ENCODE results near the gene SMIM38. TPM values are rescaled to one million over a fixed set of nuclear protein-coding genes. Genes with fewer than 3 reads are reported as not detected.

Gene SMIM38
- total RNA-seq, 1 experiment from 2014 or later = 0.09 TPM

- Histone ChIP-seq H2BK5ac (ENCODE audit: insufficient read length, low read length) (no peak overlapping the region), H3K18ac (ENCODE audit: insufficient read length, low read depth, low read length) (no peak overlapping the region), H4K8ac (replicated peaks; ENCODE audit: insufficient read length, low read depth, low read length) (no peak overlapping the region), H3K9ac (ENCODE audit: extremely low read depth, insufficient read length, low read length) (no peak overlapping the region), H3K4me1 (ENCODE audit: insufficient read depth, low read length) (no peaks in the 10 kb centered on the region; the same call in 1 of the 2 replicates), H4K20me1 (ENCODE audit: control insufficient read depth, insufficient read depth, insufficient read length) (no peaks in the 10 kb centered on the region), H3K27me3 (ENCODE audit: insufficient read depth, low read length) (no peaks in the 10 kb centered on the region), H3K23me2 (ENCODE audit: insufficient read length, low read depth, low read length, poor library complexity, severe bottlenecking) (no peaks in the 10 kb centered on the region), H4K91ac (ENCODE audit: insufficient read length, low read depth, low read length) (no peak overlapping the region), H3K56ac (ENCODE audit: insufficient read length, low read depth, low read length) (no peak overlapping the region), H3K27ac (ENCODE audit: insufficient read length, low read depth, low read length) (no peak overlapping the region), H2BK12ac (ENCODE audit: insufficient read length, low read depth, low read length) (no peak overlapping the region), H3K9me3 (ENCODE audit: control insufficient read depth, low read depth, low read length) (no peaks in the 10 kb centered on the region), H2AFZ (ENCODE audit: low read length) (no peak overlapping the region), H3K79me2 (ENCODE audit: insufficient read depth, low read length) (no peaks in the 10 kb centered on the region), H2AK5ac (ENCODE audit: insufficient read length, low read length) (no peak overlapping the region), H3K79me1 (ENCODE audit: insufficient read depth, low read depth, low read length, poor library complexity, severe bottlenecking) (no peaks in the 10 kb centered on the region), H3K14ac (ENCODE audit: insufficient read depth, low read length) (no peak overlapping the region), H2BK20ac (ENCODE audit: low read depth, low read length, poor library complexity, severe bottlenecking) (no peak overlapping the region), H3K4ac (ENCODE audit: low read depth, low read length) (no peak overlapping the region), H2BK15ac (ENCODE audit: low read depth, low read length) (no peak overlapping the region), H4K5ac (ENCODE audit: insufficient read length, low read depth, low read length) (no peak overlapping the region), H3K23ac (ENCODE audit: insufficient read length, low read depth, low read length) (no peak overlapping the region), H3T11ph (ENCODE audit: low read length) (no peak overlapping the region), H3K4me2 (ENCODE audit: insufficient read depth, insufficient read length, low read length) (no peak overlapping the region), H2BK120ac (ENCODE audit: low read depth, low read length, poor library complexity, severe bottlenecking) (no peak overlapping the region)
- Mint-ChIP-seq H3K4me3 (peak overlapping the region in 1 of 2 experiments; percentile 1; a peak in 1 of 5 replicates), H3K27me3 (ENCODE audit: low read depth) (peaks cover 11% of the 10 kb centered on the region), H3K27ac (no peak overlapping the region; a peak in 1 of 7 replicates), H3K4me1 (peaks cover 26 to 33% of the 10 kb centered on the region in 2 experiments), H3K36me3 (ENCODE audit: insufficient read depth in 1 of 3, low read depth in 3 of 3) (peaks cover 3 to 20% (median 9%) of the 10 kb centered on the region in 3 experiments; a peak in 6 of 7 replicates), H3K9me3 (peaks cover 14 to 18% of the 10 kb centered on the region in 2 experiments)
- no CpG with 5 or more reads among the region's 10 CpGs for WGBS (ENCODE audit: extremely low coverage, insufficient read length, low lambda C conversion rate)
- DNase-seq = peak; percentile 51
- TF ChIP-seq CTCF (conservative IDR thresholded peaks at IDR 0.05) = no peak
These were observed 3.9 kb upstream of the SMIM38 start for GRCh38 chr11:69151836-69152235.

Measured in H9 (cell line).